ENCODE data around the gene DNMT3B. TPM values are rescaled to one million over a fixed set of nuclear protein-coding genes. Genes with fewer than 3 reads are reported as not detected.
"Not testable (repeated sequence)": the region's sequence is repeated elsewhere in the genome, so short reads cannot be mapped to it uniquely, and the experiment has no call there.

DNMT3B gene
- total RNA-seq (under 1 TPM; 0.27 to 0.95 (median 0.68) TPM), polyA plus RNA-seq (1 to 10 TPM in 1 of 2 donors, under 1 TPM in 1; 0.35 to 1.8 TPM)
- long read RNA-seq, donor 1: 0 reads
- long read RNA-seq, donor 2, partial matches to known transcripts: 0 of 1 reads
- long read RNA-seq, donor 2, other reads (novel, unspliced or antisense): 1 of 1 reads
- long read RNA-seq, donor 3, partial matches to known transcripts: 2 of 2 reads
- long read RNA-seq, donor 3, other reads (novel, unspliced or antisense): 0 of 2 reads

GRCh38 chr20:32761831-32762753 lies at the start of gene DNMT3B:
TSS of gene DNMT3B (plus strand) at chr20:32762385. CDS start at chr20:32780324, 17,939 bp downstream.
- Histone ChIP-seq H3K4me1 (peaks cover 5 to 26% (median 20%) of the 10 kb centered on the region in 9 donors), H3K27me3 (peaks cover 0 to 10% (median 0%) of the 10 kb centered on the region in 7 donors), H3K27ac (peak within 1 kb of the TSS in 6 of 10 donors; percentile 23 to 69 (median 39)), H3K36me3 (no peaks in the 10 kb centered on the region), H3K4me3 (peak within 1 kb of the TSS; percentile 56 to 99 (median 81)), H3K9me3 (no peaks in the 10 kb centered on the region)
- WGBS, 2 donors: 1% methylated on average over 77 to 91 of the region's 92 CpGs
- intact Hi-C loops (cut with DNase I): loop anchor here in 4 of 10 donors (5.0 kb wide), 3 partner anchors 80 to 90 kb away; partner anchors contain the start of gene C20orf203 (in 1 of the 4)
- ATAC-seq (peak; percentile 83 to 94 (median 92)), DNase-seq (peak; percentile 82 to 85)
- peak in 5 of 9 donors; percentile 20 to 54 (median 30) for TF ChIP-seq CTCF (IDR thresholded peaks at IDR 0.05)

- Histone ChIP-seq H3K36me3 (peaks cover 0 to 82% (median 12%) of the 10 kb centered on the region in 9 donors), H3K4me1 (peaks cover 0 to 7% (median 0%) of the 10 kb centered on the region in 9 donors), H3K4me3 (no peak overlapping the region), H3K9me3 (no peaks in the 10 kb centered on the region), H3K27me3 (no peaks in the 10 kb centered on the region), H3K27ac (no peak overlapping the region)
- WGBS, 2 donors: 66 to 68% methylated on average over 3 of the region's 3 CpGs
- intact Hi-C loops (cut with DNase I): no loop called here
- no peak for ATAC-seq
- DNase-seq: no peak
- no peak for TF ChIP-seq CTCF (IDR thresholded peaks at IDR 0.05)
Observed at GRCh38 chr20:32718749-32719348, 43.3 kb upstream of the DNMT3B start.

DNA sequence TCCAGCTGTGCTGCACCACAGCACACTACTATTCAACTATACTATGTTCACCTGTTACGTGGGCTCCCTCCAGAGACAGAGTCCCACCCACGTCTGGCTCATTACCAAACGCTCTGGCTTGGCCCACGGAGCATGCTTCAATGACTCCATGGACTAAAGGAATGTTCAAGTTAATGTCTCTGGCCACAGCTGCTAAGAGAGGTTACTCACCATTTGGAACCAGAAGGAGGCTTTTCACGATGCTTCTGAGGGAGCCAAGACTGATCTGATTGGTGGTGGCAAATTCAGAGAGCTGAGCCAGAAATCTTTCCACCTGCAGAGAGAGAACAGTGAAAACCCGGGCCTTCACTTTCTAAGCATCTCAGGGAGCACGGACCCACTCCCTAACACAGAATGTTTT lies 34.5 kb upstream of the DNMT3B start:
- Histone ChIP-seq H3K36me3 (peaks cover 0 to 67% (median 17%) of the 10 kb centered on the region in 9 donors), H3K27ac (no peak overlapping the region), H3K4me1 (peaks cover 0 to 14% (median 4%) of the 10 kb centered on the region in 9 donors), H3K9me3 (no peaks in the 10 kb centered on the region), H3K4me3 (no peak overlapping the region), H3K27me3 (no peaks in the 10 kb centered on the region)
- intact Hi-C loops (cut with DNase I): no loop called here
- 54 to 58% methylated on average over 7 of the region's 7 CpGs for WGBS, 2 donors
- DNase-seq (no peak), ATAC-seq (peak in 6 of 8 donors; percentile 34 to 79 (median 58))
- TF ChIP-seq CTCF (IDR thresholded peaks at IDR 0.05): no peak

DNA sequence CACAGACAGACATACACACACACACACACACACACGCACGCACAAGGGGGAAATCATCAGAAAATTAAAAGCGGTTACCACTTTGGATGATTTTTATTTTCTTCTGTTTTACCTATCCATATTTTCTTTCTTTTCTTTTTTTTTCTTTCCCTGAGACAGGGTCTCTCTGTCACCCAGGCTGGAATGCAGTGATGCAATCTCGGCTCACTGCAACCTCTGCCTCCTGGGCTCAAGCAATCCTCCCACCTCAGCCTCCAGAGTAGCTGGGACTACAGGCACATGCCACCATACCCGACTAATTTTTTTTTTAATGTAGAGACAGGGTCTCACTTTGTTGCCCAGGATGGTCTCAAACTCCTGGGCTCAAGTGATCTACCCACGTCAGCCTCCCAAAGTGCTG lies 33.8 kb upstream of the DNMT3B start:
- H3K36me3 ChIP-seq: peaks cover 0 to 75% (median 17%) of the 10 kb centered on the region in 9 donors
- intact Hi-C loops (cut with DNase I): not testable (repeated sequence)

DNA sequence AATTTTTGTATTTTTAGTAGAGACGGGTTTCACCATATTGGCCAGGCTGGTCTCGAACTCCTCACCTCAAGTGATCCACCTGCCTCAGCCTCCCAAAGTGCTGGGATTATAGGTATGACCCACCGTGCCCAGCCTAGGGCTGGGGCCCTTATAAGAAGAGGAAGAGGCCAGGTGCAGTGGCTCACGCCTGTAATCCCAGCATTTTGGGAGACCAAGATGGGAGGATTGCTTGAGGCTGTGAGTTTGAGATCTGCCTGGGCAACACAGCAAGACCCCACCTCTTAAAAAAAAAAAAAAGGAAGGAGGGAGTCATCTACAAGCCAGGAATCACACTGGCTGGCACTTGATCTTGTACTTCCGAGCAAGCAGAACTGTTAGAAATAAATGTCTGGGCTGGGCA lies 32.9 kb upstream of the DNMT3B start:
- Histone ChIP-seq H3K36me3 (peaks cover 0 to 75% (median 17%) of the 10 kb centered on the region in 9 donors), H3K4me1 (peaks cover 0 to 14% (median 4%) of the 10 kb centered on the region in 9 donors)
- DNase-seq; intact Hi-C loops (cut with DNase I); ATAC-seq; H3K27ac ChIP-seq; H3K9me3 ChIP-seq; H3K4me3 ChIP-seq; H3K27me3 ChIP-seq: not testable (repeated sequence)
- WGBS, 2 donors: 97 to 99% methylated on average over 5 of the region's 5 CpGs

More for the DNA sequence above, 33.8 kb upstream of the DNMT3B start:
- H3K4me3 ChIP-seq, H3K9me3 ChIP-seq, DNase-seq, H3K27ac ChIP-seq, H3K27me3 ChIP-seq, ATAC-seq: not testable (repeated sequence)
- peaks cover 0 to 14% (median 4%) of the 10 kb centered on the region in 9 donors for H3K4me1 ChIP-seq
- WGBS, 2 donors: 93 to 96% methylated on average over 6 of the region's 6 CpGs
